Prostate gland (tissue), 2 donors: Measurements from ENCODE around the gene C2. TPM values are rescaled to one million over a fixed set of nuclear protein-coding genes. Genes with fewer than 3 reads are reported as not detected.

Source experiments
- DNase-seq: peaks from one replicate; pipeline ENCODE4 v3.0.0-alpha.2; 2019; ENCODE audit warnings: low spot score
- H3K27ac ChIP-seq, 2 donors: fragments of 200-600 bp; sonication (generic); 2 replicates each; pipeline ENCODE4 v1.5.1; 2017 to 2019
- H3K27me3 ChIP-seq: fragments of 200-600 bp; sonication (generic); replicated peaks from 2 replicates; pipeline ENCODE4 v1.5.1; 2019; ENCODE audit not compliant: insufficient read depth
- H3K36me3 ChIP-seq, 2 donors: fragments of 200-600 bp; sonication (generic); 1 replicate in 1 of 2; 2 replicates in 1 of 2; pipeline versions ENCODE4 v1.5.1 to v1.8.1; 2017 to 2019
- H3K4me1 ChIP-seq: fragments of 200-600 bp; sonication (generic); replicated peaks from 2 replicates; pipeline ENCODE4 v1.5.1; 2019
- H3K4me3 ChIP-seq, 2 donors: fragments of 200-600 bp; sonication (generic); 2 replicates each; pipeline ENCODE4 v1.5.1; 2017 to 2019
- H3K9me3 ChIP-seq: fragments of 200-600 bp; sonication (generic); 2 replicates; pipeline ENCODE4 v1.5.1; 2017
- POLR2A ChIP-seq: fragments of 450-650 bp; IDR thresholded peaks from one replicate; pipeline ENCODE4 v1.6.1; 2016; ENCODE audit warnings: antibody characterized with exemption, mild to moderate bottlenecking
- POLR2AphosphoS5 ChIP-seq: sonication (generic); formaldehyde crosslinking; IDR thresholded peaks from one replicate; pipeline ENCODE4 v1.6.1; 2017; ENCODE audit warnings: antibody characterized with exemption
- WGBS: methylation state at CpG from one replicate; pipeline ENCODE4 v1.1.5; 2018; 5-methylcytosine and 5-hydroxymethylcytosine counted together
- intact Hi-C: fragments of 100-400 bp; cut with DNase I; formaldehyde crosslinking; loops from one replicate; pipeline ENCODE4 v1.14.2; 2022
- total RNA-seq, 2 donors: library from RNA; depleted of rRNA; stranded (reverse); fragments of >200 nt; gene quantifications; one replicate each; pipeline ENCODE4 v1.1.0, GENCODE V29; 2016
- TF ChIP-seq, protein P1 (sequence below), 4 experiments: fragments of 200-600 bp in 2 of 4; fragments of 450-650 bp in 2 of 4; sonication (generic) in 2 of 4; IDR thresholded peaks; 1 replicate in 3 of 4; 2 replicates in 1 of 4; pipeline ENCODE4 v1.5.1; 2016 to 2019; ENCODE audit warnings: antibody characterized with exemption in 4 of 4, mild to moderate bottlenecking in 2 of 4, moderate library complexity in 2 of 4

The C2 gene
- total RNA-seq, 2 donors from 2014 or later, result 7.9 to 16.0 TPM

GRCh38 chr6:31969712-31970603, 42.4 kb downstream of the C2 start:
- Histone ChIP-seq H3K27ac (peak overlapping the region in 1 of 2 donors; percentile 99), H3K9me3 (no peaks in the 10 kb centered on the region), H3K36me3 (peaks cover 7 to 12% of the 10 kb centered on the region in 2 donors), H3K4me1 (peaks cover 10% of the 10 kb centered on the region), H3K27me3 (no peaks in the 10 kb centered on the region), H3K4me3 (no peak overlapping the region)
- 71% methylated on average over 17 of the region's 17 CpGs for WGBS
- TF ChIP-seq POLR2AphosphoS5, result no peak
- TF ChIP-seq POLR2A, result no peak
- TF ChIP-seq, protein P1, sequence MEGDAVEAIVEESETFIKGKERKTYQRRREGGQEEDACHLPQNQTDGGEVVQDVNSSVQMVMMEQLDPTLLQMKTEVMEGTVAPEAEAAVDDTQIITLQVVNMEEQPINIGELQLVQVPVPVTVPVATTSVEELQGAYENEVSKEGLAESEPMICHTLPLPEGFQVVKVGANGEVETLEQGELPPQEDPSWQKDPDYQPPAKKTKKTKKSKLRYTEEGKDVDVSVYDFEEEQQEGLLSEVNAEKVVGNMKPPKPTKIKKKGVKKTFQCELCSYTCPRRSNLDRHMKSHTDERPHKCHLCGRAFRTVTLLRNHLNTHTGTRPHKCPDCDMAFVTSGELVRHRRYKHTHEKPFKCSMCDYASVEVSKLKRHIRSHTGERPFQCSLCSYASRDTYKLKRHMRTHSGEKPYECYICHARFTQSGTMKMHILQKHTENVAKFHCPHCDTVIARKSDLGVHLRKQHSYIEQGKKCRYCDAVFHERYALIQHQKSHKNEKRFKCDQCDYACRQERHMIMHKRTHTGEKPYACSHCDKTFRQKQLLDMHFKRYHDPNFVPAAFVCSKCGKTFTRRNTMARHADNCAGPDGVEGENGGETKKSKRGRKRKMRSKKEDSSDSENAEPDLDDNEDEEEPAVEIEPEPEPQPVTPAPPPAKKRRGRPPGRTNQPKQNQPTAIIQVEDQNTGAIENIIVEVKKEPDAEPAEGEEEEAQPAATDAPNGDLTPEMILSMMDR (IDR thresholded peaks at IDR 0.05), result no peak
- intact Hi-C loops, result loop anchor here (10.0 kb wide), 1 partner anchor 185 kb away; the partner anchor contains the start of genes PPT2 and PRRT1
- DNase-seq, result no peak

GRCh38 chr6:31970604-31971271, 43.2 kb downstream of the C2 start:
- Histone ChIP-seq H3K27me3 (no peaks in the 10 kb centered on the region), H3K4me1 (peaks cover 10% of the 10 kb centered on the region), H3K27ac (peak overlapping the region; percentile 98 to 99), H3K4me3 (peak overlapping the region; percentile 64 to 75), H3K36me3 (peaks cover 7 to 12% of the 10 kb centered on the region in 2 donors), H3K9me3 (no peaks in the 10 kb centered on the region)
- TF ChIP-seq, protein P1 (IDR thresholded peaks at IDR 0.05), result no peak
- no peak for TF ChIP-seq POLR2AphosphoS5
- TF ChIP-seq POLR2A, result no peak
- DNase-seq, result no peak
- intact Hi-C loops, result no loop called here
- WGBS, result 72% methylated on average over 18 of the region's 18 CpGs

DNA sequence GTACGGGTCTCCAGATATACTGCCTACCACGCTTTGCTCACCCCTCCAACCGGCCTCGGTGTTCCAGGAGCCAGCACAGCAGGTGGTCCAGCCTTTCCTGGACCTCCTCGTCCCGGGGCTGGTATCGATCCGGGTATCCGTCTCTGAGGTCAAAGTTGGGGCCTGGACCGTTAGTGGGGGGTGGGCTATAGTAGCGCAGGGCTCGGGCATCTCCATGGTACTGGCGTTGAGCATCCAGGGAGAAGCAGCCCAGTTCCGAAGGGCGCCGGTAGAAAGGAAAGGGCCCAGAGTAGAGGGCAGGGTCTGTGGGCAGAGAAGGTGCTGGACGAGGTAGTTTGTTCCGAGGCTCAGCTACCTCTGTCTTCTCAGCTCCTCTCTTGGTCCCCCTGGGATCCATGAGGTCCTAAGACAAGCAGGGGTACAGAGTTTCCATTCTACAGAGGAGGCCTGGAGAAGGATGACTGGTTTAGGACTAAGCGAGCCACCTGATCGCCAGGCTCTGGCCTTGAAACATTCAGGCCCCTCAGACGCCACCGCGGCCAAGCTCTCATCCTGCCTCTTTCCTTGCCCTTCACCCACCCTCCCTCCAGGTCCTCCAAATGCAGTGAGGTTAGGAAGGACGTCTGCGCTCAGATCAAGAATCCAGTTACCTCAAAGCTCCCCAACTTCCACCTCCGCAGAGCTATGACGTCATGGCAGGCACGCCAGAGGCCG, 43.9 kb downstream of the C2 start:
- DNase-seq, result no peak
- Histone ChIP-seq H3K4me3 (peak overlapping the region; percentile 64 to 75), H3K27me3 (no peaks in the 10 kb centered on the region), H3K36me3 (peaks cover 7 to 12% of the 10 kb centered on the region in 2 donors), H3K4me1 (peaks cover 10% of the 10 kb centered on the region), H3K9me3 (no peaks in the 10 kb centered on the region), H3K27ac (peak overlapping the region; percentile 98 to 99)
- WGBS, result 22% methylated on average over 29 of the region's 29 CpGs
- TF ChIP-seq POLR2AphosphoS5 (no peak), POLR2A (no peak)
- TF ChIP-seq, protein P1 (IDR thresholded peaks at IDR 0.05), result no peak
- intact Hi-C loops, result no loop called here

DNA sequence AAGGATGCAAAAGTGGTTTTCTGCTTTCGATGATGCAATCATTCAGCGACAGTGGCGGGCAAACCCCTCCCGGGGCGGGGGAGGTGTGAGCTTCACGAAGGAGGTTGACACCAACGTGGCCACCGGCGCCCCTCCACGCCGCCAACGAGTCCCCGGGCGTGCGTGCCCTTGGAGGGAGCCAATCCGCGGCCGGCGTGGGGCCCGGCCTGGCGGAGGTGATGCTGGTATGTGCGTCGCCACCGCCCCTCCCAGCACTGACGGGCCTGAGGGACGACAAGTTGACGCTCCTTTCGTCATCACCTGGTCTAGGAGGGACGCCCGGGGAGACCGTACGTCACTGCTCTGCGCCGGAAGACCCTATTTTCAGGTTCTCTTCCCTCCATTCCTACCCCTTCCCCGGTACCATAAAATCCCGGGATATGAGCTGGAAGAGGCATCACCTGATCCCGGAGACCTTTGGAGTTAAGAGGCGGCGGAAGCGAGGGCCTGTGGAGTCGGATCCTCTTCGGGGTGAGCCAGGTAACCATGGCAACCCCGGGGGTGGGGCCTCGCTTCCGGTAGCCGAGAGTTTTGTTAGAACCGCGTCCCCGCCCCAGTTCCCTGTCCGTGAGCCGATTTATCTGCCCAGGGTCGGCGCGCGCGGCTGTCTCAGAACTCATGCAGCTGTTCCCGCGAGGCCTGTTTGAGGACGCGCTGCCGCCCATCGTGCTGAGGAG, 44.6 kb downstream of the C2 start, which contains the start of gene DXO:
TSS of gene DXO (minus strand) at position 146 of the 716 bp plus-strand sequence. CDS start 463 bp downstream, outside the sequence.
- peak within 1 kb of the TSS; percentile 98 to 99 for H3K27ac ChIP-seq
- WGBS, result 0% methylated on average over 46 of the region's 62 CpGs
- peak within 1 kb of the TSS; percentile 64 to 75 for H3K4me3 ChIP-seq
- TF ChIP-seq POLR2A (peak; percentile 48), POLR2AphosphoS5 (peak; percentile 94)
- TF ChIP-seq, protein P1 (IDR thresholded peaks at IDR 0.05), result peak in 2 of 4 experiments; percentile 4 to 18
- intact Hi-C loops, result no loop called here
- no peaks in the 10 kb centered on the region for H3K9me3 ChIP-seq
- DNase-seq, result peak; percentile 95
- H3K4me1 ChIP-seq, result peaks cover 10% of the 10 kb centered on the region
- no peaks in the 10 kb centered on the region for H3K27me3 ChIP-seq
- H3K36me3 ChIP-seq, result peaks cover 4 to 12% of the 10 kb centered on the region in 2 donors
